HK-2 (cell line): Measurements from ENCODE around the gene RGS7.
"Not testable (repeated sequence)": the region's sequence is repeated elsewhere in the genome, so short reads cannot be mapped to it uniquely, and the experiment has no call there.

Experiments
- DNase-seq: peaks from one replicate; pipeline ENCODE4 v3.0.0-alpha.2; 2018; ENCODE audit not compliant: unreplicated experiment

RGS7 gene

GRCh38 chr1:241208910-241209379 is 148.1 kb downstream of the RGS7 start:
- no peak for DNase-seq

DNA sequence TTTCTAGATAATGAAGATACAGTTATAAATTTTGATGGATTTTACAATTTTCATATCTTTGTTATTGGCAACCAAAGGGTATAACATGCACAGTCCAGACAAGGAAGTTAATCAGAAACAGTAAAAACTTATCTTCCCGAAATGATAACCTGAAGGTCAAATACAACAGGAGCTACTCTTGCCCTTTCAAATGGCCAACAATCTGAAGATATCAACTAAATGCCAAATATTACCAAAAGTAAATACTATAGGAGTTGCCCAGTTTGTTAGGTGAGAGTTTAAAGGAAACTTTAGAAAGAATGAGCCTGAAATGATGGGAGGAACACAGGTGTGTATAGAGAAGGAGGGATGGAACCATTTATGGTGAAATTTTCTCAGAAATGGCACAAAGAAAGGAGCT is 153.2 kb downstream of the RGS7 start:
- no peak for DNase-seq

GRCh38 chr1:241202401-241202800 is 154.6 kb downstream of the RGS7 start:
- DNase-seq = no peak

DNA sequence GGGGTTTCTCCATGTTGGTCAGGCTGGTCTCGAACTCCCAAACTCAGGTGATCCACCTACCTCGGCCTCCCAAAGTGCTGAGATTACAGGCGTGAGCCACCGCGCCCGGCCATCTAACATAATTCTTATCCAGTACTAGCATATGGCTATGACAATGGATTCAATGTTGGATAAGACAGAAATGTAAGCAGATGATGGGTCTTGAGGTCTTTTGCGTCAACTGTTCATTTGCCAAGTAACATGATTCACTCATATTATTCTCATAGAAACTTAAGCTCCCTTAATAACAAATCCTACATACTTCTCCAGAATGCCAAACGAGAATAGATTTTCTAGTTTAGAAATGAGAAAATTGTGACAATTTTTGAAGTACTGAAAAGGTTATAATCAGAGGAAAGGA is 170.3 kb downstream of the RGS7 start:
- DNase-seq = no peak

- no peak for DNase-seq
These were observed 175.0 kb downstream of the RGS7 start for GRCh38 chr1:241181971-241182370.

DNA sequence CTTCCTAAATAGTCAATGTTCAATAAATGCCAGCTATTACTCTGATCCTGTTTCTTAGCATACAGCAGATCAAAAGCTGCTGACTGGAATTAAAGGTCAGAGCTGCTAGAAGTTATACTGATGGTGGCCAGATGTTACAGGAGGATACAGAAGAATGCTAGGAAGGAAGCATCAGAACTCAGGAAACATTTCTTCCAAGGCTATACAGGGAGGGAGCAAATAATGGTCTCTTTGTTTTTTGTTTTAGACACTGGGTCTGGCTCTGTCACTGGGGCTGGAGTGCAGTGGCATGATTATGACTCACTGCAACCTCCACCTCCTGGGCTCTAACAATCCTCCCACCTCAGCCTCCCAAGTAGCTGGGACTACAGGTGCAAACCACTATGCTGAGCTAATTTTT is 175.5 kb downstream of the RGS7 start:
- no peak for DNase-seq

DNA sequence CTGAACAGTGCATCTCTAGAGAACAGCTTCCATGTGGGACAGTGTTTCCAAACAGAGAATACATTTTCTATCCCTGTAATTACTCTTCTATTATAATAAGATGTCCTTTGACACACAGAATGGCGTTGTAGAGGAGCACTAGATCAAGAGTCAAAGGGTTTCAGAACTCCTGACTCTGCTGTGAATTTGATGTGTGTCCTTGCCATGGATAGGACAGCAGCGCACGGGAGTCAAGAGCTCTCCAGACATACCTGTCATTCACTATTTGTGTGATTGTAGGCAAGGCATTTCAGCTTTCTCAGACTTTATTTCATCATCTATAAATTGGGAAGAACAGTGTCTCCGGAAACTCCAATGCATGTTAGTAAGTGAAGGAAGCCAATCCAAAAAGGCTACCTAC is 176.4 kb downstream of the RGS7 start:
- DNase-seq = no peak

DNA sequence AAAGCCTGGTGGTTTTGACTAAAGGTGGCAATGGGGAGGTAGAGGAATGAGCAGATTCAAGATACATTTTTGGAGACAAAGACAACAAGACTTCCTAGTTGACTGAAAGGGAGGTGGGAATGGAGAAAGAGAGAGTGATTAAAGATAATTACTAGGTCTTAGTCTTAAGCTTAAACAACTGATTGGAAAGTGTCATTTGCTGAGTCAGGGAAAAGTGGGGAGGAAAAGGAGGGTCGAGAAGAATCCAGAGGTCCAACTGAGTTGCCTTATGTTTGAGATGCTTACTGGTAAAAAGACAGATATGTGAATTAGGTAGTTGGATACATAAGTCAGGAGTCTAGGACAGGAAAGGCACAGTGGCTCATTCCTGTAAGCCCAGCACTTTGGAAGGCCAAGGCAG is 179.3 kb downstream of the RGS7 start:
- no peak for DNase-seq

DNA sequence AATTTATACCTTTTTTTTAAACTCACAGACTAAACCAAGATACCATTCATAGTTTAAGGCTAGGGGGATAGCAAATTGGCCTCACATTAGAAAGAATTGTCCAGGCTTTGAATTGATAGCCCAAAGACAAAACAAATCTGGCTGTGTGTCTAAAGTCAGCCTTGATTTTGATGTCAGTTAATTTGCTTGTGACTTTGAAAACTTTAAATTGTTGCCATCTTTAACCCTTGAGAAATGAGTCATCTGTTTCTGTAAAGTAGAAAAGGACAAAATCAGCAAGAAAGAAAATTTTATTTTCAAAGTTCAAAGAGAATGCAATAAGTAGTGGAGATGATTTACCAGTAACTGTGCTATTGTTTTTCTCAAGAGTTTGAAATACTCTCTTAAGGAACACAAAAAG is 184.5 kb downstream of the RGS7 start:
- no peak for DNase-seq

- DNase-seq = no peak
These were observed 185.0 kb downstream of the RGS7 start for GRCh38 chr1:241171991-241172390.

DNA sequence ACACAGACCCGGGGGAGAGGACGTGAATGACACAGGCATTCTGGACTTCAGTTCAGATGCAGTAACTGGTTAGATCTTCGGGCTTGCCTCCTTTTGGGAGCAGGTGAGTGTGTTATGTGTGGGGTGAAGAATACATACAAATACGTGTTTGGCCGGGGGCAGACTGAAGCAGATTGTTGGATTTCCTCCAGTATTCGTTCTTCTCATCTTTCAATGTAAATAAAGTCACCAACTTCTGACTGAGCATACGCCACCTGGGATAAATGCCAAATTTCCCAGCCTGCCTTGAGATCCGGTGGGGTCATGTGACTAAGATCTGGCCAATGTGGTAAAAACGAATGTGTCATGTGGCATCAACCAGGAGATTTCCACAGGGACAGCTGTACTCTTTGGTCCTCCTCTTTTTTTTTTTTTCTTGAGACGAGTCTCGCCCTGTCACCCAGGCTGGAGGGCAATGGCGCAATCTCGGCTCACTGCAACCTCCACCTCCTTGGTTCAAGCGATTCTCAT is 189.8 kb downstream of the RGS7 start:
- no peak for DNase-seq

GRCh38 chr1:241166625-241167024 is 190.4 kb downstream of the RGS7 start:
- DNase-seq = no peak

- DNase-seq = not testable (repeated sequence)
These were observed 191.7 kb downstream of the RGS7 start for GRCh38 chr1:241165256-241165655.

DNA sequence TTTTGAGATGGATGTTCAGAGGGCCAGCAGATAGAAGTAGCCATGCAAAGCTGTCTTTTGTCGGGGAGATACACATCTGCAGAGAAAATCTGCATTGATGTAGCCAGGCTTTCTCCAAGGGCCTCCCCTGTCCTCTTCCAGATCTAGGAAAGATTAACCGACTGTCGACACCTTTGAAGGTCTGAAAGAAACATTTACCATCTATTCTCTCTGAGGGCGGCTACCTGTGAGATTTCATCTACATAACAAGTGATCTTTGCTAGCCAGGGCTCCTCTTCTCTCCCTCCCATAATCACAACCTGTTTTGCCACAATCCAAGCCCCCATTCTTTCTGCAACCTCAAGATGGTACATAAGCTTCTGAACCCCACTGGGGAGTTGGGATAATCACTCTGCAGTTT is 193.6 kb downstream of the RGS7 start:
- DNase-seq = no peak

- DNase-seq = no peak
These were observed 195.8 kb downstream of the RGS7 start for GRCh38 chr1:241161188-241161689.

- no peak for DNase-seq
These were observed 199.6 kb downstream of the RGS7 start for GRCh38 chr1:241157435-241157834.

- DNase-seq = no peak
These were observed 200.6 kb downstream of the RGS7 start for GRCh38 chr1:241156231-241156965.

GRCh38 chr1:241145881-241146280 is 211.1 kb downstream of the RGS7 start:
- no peak for DNase-seq

GRCh38 chr1:241143765-241144442 is 213.1 kb downstream of the RGS7 start:
- DNase-seq = no peak

DNA sequence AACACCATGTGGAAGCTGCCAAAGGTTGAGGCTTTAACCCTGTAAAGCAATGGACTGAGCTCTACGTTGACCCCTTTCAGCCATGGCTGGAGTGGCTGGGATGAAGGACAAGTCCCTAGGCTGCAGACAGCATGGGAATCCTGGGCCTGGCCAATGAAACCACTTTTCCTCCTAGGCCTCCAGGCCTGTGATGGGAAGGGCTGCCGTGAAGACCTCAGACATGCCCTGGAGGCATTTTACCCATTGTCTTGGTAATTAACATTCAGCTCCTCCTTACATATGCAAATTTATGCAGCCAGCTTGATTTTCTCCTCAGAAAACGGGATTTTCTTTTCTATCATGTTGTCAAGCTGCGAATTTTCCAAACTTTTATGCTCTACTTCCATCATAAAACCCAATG is 214.5 kb downstream of the RGS7 start:
- no peak for DNase-seq

- DNase-seq = not testable (repeated sequence)
These were observed 215.4 kb downstream of the RGS7 start for GRCh38 chr1:241141646-241142045.

DNA sequence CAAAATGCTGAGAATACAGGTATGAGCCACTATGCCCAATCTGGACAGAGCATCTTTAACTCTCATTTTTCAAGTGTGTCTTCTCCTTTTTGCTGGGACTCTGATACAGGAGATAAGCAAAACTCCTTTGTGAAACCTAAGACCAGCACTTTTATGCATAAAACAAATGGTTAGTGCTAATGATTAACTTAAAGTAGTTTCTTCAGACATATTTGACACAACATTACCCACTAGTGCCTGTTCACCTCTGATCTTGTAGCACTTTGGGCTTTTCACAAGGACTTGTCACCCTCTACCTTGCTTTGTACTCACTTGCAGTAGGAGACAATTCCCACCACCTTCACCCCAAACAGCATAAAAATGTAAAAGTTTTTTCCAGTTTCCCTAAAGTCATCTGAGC is 216.3 kb downstream of the RGS7 start:
- no peak for DNase-seq

DNA sequence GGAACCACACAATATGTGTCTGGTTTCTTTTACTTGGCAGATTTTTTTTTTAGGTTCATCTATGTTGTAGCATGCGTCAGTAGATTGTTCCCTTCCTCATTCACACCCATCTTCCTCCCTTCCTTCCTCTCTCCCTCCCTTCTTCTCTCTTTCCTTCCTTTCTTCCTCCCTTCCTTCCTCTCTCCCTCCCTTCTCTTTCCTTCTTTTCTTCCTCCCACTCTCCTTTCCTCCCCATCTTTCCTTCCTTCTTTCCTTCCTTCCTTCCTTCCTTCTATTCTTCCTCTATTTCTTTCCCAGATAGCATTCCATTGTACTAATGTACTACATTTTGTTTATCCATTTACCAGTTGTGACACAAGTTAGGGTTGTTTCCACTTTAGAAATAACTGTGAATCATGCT is 218.0 kb downstream of the RGS7 start:
- no peak for DNase-seq
